ENCODE data around the gene LETM1. TPM values are rescaled to one million over a fixed set of nuclear protein-coding genes. Genes with fewer than 3 reads are reported as not detected.

Gene LETM1
- total and polyA plus RNA-seq, 2 of the 13 experiments (the other 11 are each of a cell fraction or from before 2014, with no cell fraction given): 9.7 to 41.6 TPM

DNA sequence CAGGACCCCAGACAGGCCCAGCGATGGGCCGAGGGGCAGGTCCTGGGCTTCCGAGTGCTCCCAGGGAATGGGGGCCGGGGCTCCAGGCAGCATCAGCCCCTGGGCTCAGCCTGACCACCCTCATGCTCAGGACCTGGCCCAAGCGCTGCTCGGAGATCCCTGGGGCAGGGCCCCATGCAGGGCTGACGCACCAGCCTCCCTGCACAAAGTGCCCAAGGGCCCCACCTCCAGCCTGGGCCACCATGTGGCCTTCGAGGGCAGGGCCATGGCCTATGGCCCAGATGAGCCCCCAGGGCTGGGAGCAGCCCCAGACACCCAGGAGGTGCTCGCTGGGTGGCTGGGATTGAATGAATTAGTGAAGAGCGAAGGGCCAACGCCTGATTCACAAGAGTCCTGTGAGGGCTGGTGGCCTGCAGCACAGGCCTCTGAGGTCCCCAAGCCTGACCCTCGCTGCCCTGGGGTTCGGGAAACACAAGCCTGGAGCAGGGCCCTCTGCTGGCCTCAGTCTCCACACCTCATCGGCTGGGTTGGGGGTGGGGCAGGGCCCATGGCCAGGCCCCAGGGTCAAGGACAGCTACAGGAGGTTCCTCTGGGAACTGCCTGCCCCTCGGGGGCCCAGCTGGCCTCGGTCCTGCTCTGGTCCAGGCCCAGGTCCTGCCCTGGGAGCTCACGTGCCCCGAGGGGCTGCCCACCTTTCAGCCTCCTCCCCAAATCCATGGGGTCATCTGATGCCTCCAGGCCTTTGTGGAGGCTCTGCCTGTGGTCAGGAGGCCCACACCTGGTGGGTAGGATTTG is 76.2 kb downstream of the LETM1 start (continued):
- no peak for TF ChIP-seq KIAA2018 (CRISPR knock-in tag; IDR thresholded peaks at IDR 0.05; ENCODE audit: borderline replicate concordance)
- TF ChIP-seq FOXK2 (IDR thresholded peaks at IDR 0.05): no peak
- TF ChIP-seq, protein P1, sequence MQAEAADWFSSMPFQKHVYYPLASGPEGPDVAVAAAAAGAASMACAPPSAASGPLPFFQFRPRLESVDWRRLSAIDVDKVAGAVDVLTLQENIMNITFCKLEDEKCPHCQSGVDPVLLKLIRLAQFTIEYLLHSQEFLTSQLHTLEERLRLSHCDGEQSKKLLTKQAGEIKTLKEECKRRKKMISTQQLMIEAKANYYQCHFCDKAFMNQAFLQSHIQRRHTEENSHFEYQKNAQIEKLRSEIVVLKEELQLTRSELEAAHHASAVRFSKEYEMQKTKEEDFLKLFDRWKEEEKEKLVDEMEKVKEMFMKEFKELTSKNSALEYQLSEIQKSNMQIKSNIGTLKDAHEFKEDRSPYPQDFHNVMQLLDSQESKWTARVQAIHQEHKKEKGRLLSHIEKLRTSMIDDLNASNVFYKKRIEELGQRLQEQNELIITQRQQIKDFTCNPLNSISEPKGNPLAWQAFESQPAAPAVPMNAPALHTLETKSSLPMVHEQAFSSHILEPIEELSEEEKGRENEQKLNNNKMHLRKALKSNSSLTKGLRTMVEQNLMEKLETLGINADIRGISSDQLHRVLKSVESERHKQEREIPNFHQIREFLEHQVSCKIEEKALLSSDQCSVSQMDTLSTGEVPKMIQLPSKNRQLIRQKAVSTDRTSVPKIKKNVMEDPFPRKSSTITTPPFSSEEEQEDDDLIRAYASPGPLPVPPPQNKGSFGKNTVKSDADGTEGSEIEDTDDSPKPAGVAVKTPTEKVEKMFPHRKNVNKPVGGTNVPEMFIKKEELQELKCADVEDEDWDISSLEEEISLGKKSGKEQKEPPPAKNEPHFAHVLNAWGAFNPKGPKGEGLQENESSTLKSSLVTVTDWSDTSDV (CRISPR knock-in tag; IDR thresholded peaks at IDR 0.05): no peak
- peak; percentile 82; the same call in 1 of the 2 replicates for TF ChIP-seq MIER3 (CRISPR knock-in tag; IDR thresholded peaks at IDR 0.05; ENCODE audit: borderline replicate concordance)
- no peak for TF ChIP-seq SKIL (CRISPR knock-in tag; IDR thresholded peaks at IDR 0.05; ENCODE audit: borderline replicate concordance)
- TF ChIP-seq CHD4 (IDR thresholded peaks at IDR 0.05; ENCODE audit: borderline replicate concordance, low read length): peak; percentile 44; the same call in 1 of the 2 replicates
- TF ChIP-seq RFXANK (CRISPR knock-in tag; IDR thresholded peaks at IDR 0.05): no peak
- no peak; the same call in 1 of the 2 replicates for TF ChIP-seq PRDM4 (CRISPR knock-in tag; IDR thresholded peaks at IDR 0.05; ENCODE audit: borderline replicate concordance)
- TF ChIP-seq ZNF550 (CRISPR knock-in tag; IDR thresholded peaks at IDR 0.05; ENCODE audit: borderline replicate concordance): peak; percentile 56; the same call in 1 of the 2 replicates
- 0 out of 2 replicates have a peak, but pooled peaks have one; percentile 55 for TF ChIP-seq ZNF446 (CRISPR knock-in tag; IDR thresholded peaks at IDR 0.05)
- no peak; the same call in 1 of the 2 replicates for TF ChIP-seq POLR2AphosphoS5 (IDR thresholded peaks at IDR 0.05; ENCODE audit: low read depth, low read length)
- 0 out of 2 replicates have a peak, but pooled peaks have one; percentile 31 for TF ChIP-seq ZNF619 (CRISPR knock-in tag; IDR thresholded peaks at IDR 0.05)
